HG03571 (cell line): ENCODE results near the gene TAS1R3.

Experiments
- ATAC-seq: cut with Tn5 transposase; IDR thresholded peaks from one replicate; pipeline ENCODE4 v1.9.1; 2021; ENCODE audit not compliant: unreplicated experiment

Gene TAS1R3

DNA sequence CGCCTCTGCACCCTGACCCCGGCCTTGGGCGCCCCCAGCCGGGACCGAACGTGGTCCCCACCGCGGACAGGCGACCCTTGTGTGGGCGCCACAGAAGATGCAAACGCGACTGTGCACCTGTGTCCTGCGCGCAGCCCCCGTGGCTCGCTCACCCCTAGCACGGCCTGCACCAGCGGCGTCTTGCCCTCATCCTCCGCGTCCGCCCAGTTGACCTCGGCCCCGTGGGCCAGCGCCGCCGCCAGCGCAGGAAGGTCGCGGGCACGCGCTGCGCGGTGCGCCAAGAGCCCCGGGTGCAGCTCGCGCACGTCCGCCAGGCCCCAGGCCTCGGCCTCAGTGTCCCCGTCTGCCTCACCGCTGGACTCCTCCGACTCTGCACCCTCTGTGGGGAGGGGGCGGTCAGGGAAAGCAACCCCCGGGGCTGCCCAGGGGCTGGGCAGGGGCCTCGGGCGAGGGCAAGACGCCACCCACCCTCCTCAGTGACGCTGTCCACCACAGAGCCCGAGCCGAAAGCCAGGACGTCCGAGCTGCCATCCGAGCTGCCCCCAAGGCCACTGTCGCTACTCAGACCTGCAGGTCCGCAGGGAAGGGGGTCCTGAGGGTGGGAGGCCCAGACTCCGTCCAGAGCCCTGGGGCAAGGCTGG, 36.7 kb upstream of the TAS1R3 start:
- no peak for ATAC-seq

DNA sequence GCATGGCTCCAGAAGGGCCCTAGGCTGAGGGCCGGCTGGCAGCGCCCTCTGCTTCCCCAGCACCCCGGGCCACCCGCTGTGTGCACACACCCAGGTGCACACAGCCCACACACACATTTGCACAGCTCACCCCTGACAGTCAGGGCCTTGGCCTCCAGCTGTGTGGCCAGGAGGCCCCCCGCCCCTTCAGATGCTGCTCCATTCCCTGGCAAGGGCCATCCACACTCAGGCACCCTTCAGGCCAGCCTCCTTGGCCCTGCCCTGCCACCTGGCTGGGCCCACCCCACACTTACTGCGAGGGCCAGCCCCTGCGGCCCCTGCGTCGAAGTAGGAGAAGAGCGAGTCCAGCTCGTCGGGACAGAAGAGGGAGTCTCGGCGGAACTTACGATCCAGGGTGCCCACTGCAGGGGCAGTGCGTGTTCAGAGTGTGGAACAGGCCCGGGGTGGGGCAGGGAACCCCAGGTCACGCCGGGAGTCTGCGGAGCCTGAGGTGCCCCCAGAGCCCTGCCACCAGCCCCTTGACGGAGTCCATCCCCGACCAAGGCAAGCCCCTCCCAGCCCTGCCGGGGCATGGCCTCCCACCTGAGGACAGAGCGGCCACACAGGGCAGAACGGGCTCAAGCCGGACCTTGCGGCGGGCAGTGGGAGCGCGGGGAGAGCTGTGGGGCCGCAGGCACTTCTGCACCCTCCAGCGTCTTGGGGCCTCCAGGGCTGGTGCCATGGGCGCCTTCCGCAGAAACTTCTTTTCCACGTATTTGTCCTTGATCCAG, 35.7 kb upstream of the TAS1R3 start:
- no peak for ATAC-seq

DNA sequence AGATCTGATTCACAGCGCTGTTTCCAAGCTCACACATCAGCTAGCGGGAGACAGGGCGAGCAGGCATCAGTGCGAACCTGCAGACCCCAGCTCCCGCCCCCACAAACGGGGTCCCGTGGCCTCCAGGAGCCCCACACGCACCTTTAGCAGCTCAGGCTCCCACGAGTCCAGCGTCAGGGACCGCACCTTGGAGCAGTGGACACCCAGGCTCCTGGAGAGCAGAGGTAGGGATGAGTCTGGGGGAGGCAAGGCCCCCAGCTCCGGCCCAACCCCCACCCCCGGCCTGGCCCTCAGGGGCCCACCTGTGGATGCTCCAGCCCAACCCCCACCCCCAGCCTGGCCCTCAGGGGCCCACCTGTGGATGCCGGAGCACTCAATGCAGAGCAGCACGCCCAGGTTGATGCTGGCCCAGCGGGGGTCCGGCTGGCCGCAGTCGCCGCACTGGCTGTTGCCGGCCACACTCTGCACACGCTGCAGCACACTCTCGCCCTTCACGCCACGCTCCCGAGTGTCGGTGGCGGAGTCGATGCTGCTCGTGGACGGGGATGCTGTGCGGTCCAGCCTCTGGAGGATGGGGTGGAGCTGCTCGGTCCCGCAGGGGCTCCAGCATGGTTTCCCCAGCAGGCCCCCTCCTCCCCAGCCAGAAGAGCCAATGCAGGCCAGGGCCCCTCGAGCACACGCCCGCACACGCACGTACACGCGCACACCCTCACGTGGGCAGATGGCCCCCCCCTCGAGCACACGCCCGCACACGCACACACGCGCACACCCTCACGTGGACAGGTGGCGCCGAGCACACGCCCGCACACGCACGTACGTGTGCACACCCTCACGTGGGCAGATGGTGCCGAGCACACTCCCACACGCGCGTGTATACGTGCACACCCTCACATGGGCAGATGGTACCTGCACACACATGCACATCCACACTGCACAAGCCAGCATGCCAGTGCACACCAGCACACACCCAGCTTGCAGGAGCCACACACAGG, 34.7 kb upstream of the TAS1R3 start:
- ATAC-seq: no peak

DNA sequence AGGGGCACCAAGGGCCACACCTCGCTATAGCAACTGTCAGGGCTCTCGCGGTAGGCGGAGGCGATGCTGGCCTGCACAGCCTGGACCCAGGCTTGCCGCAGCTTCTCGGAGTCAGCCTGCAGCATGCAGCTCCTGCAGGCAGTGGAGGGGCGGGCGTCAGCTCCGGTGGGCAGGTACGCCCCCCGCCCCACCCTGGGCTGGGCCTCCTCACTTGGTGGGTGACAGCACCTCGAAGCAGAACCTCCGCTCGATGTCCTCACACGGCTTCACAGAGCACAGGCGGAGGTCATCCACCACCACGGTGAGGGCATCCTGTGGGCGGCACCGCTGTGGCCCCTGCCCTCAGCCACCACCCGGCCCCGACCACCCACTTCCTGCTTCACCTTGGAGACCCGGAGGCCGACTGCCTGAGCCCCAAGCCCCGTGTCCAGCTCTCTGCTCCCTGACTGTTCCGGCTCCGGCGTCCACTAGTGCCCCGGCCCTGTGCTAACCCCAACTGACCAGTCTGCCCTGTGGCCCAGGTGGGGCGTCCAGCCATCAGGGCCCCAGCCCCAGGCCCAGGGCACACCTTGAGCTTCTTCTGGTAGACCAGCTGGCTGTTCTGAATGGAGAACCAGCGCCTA, 33.2 kb upstream of the TAS1R3 start:
- no peak for ATAC-seq

DNA sequence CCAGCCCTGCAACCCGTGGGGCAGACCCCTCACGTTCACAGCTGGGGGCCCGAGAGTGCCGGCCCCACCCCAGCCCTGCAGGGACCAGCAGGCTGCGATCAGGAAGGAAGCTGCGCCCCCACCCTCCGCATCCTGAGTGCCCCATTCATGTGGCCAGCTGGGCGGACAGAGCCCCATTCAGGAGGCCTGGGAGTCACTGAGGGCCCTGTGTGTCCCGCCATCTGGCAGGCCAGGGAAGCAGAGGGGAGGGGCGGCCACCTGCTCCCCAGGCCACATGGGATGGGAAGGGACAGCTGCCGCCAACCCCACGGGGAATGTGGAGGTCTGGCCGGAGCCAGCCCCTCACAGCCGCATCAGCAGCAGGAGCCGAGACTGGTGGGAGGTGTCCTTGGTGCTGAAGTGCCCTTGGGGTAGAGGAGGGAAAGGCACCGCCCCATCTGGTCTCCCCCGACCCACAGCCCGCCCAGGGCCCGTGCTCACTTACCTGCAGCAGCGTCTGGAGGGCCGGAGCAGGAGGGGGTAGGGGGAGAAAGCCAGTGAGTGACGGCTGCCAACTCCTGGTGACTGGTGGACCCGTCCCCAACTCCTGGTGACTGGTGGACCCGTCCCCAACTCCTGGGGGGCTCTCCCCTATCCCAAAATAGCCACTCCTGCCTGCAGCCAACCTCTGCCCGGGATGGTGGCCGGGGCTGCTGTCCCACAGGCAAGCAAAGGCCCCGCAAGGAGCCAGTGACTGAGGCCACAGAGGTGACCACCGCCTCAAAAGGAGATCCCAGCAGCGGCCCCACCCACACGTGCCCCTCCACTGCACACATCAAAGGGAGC, 32.0 kb upstream of the TAS1R3 start:
- no peak for ATAC-seq

DNA sequence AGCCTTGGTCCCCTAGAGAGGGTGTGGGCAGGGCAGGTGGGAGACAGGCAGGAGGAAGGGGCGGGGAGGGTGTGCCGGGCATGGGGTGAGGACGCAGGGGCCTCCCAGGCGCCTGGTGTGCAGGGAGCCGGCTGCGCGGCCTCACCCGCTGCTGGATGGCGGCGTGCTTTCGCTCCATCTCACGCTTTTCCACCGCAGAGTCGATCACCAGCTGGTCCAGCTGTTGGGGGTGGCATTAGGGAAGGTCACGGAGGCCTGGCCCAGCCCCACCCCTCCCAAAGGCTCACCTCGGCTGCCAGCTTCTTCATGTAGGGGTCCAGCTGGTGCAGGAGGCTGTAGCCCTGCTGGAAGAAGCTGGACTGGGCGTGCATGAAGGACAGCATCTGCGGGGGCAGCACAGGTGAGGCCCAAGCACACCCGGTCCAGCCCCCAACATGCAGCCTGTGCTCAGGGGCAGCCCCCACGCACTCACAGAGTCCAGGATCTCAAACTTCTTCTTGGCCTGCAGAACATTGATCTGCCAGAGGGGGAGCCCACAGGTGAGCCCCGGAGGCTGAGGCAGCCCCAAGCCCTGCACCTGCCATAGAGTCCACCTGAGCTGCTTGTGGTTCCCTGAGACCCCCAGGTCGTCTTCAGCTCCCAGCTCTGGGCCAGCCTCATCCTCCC, 31.3 kb upstream of the TAS1R3 start:
- no peak for ATAC-seq

DNA sequence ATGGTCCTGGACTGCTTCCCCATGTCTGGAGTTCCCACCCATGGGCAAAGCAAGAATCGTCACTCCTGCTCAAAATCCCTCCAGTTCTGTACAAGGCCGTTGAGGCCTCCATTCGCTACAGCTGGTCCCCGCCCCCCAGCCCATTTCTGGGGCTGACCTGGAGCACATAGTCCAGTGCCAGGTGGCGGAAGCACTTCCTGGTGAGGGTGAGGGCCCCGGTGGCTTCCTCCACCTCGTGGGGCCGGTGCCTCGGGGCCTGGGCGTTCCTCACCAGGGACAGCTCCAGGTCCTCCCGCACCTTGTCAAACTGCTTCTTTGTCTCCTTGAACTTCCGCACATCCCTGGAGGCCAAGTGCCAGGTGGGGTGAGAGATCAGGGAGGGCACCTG, 30.7 kb upstream of the TAS1R3 start:
- no peak for ATAC-seq

DNA sequence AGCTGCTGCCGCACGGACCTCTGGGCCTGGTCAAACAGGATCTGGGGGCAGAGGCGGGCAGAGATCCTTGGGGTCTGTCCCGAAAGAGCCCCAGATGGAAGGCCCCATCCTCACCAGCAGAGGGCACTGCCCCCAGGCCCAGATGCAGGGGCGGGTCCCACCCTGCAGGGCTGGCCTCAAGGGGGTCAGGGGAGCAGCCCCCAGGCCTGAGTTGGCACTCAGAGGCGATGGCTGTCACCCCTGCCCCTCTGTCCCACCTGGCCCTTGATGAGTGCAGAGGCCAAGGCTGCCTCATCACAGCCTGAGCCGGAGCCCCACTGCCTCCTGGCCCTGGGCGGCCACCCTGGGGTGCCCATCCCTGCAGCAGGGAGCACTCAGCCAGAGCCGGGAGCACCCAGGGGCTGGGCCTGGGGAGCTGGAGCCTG, 29.1 kb upstream of the TAS1R3 start:
- no peak for ATAC-seq

DNA sequence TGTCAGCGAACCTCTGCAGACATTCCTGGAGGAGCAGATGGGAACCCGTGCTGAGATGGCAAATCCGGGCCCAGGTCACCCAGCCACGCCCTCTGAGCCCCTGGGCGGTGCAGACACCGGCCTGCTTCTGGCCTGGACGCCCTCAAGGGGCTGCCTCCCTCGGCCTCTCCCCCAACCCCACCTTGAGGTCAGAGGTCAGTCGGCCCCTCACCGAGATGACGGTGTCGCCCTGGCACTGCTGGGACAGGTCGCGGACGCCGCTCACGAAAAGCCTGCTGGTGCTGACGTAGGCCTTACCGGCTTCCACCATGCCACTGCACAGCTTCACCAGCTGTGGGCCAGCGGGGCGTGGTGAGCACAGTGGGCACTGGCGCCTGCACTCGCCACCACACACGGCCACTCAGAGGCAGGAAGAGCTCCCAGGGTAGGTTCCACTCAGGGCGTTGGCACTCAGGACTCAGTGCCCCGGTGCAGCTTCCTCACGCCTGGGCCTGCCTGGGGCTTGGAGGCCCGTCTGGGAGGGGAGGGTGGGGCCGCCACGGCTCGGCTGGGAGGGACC, 28.1 kb upstream of the TAS1R3 start:
- no peak for ATAC-seq

DNA sequence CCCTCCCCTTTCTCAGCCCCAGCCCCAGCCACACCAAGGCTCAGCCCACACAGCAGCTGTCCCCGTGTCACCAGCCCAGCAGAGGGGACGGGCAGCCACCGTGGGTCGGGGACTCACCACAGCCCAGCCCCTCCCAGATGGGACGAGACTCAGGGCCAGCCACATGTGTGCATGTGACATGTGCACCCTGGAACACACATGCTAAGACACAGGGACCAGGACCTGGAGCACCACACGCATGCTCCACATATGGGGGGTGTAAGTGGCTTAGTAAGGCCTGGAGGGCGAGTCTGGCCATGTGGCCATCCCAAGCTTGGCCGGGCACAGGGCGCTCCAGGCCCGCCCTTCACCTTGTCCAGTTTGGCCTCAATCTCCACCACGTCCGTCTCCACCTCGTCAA, 27.3 kb upstream of the TAS1R3 start:
- ATAC-seq: no peak

DNA sequence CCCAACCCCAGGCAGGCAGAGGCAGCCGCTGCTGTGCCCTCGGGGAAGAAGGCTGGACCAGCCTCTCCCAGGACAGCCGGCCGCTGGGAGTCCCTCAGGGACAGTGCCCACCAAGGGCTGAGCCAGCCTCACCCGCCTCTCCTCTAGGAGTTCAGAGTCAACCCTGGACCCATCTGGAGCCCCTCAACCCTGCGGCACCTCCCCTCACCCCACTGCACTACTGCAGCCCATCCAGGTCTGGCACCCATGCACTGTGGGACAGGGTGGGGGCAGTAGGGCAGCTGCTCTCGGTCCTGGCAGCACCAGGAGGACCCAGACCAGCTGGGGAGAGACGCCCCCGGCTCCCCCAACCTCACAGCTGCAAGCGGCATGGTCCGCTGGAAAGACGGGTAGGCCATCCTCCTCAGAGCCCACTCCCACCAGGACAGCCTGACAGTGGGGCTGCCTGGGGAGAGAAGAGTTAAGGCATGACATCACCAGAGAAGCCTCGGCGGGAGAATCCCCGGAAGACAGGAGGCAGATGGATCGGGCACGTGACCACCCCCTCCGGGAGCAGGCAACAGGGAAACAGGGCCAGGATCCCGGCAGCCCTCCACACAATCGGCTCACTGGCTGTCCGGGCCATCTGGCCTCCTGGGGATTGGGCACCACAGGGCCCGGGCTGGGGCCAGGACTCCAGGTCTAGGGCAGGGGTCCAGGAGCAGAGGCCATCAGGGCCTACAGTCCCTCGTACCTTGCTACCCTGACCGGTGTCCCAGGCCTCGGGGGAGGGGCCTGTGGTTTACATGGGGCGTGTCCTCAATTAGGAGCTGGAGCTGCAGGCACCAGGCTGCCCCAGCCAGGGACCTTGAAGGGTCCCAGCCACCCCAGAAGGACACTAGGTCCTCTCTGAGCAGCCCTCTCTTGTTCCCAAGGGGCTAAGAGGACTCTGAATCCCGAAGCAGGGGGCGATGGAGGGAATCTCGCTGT, 26.5 kb upstream of the TAS1R3 start:
- ATAC-seq: no peak

DNA sequence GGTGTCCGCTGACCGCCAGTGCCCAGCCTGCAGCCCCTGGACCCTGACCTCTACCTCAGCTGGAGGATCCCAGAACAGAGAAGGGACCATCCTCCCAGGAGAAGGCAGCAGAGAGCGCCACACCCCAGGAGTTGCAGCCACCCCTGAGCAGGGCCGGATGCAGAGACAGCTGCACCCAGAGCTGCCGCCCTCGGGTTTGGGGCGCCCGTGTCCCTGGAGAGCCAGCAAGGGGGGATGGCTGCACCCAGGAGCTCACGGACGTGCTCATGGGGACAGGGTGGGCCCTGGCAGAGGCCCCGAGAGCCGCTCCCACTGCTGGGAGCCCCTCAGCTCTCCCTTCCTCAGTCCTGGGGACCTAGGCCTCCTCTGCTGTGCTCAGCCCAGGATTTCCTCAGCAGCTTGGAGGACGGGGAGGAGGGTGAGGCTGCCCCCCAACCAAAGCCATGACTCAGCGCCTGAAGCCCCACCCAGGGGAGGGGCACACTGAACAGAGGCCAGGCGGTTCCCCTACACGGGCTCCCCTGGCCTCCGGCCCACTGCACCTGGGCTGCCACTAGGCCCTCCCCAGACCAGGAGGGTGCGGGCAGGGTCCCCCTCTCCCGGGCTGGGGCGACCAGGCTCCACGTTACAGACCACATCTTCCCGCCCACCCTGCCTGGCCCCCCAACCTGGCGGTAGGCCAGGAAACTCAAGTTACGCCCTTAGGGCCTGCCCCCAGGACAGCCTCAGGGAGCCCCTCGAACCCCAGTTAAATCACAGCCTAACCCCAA, 25.6 kb upstream of the TAS1R3 start:
- no peak for ATAC-seq

DNA sequence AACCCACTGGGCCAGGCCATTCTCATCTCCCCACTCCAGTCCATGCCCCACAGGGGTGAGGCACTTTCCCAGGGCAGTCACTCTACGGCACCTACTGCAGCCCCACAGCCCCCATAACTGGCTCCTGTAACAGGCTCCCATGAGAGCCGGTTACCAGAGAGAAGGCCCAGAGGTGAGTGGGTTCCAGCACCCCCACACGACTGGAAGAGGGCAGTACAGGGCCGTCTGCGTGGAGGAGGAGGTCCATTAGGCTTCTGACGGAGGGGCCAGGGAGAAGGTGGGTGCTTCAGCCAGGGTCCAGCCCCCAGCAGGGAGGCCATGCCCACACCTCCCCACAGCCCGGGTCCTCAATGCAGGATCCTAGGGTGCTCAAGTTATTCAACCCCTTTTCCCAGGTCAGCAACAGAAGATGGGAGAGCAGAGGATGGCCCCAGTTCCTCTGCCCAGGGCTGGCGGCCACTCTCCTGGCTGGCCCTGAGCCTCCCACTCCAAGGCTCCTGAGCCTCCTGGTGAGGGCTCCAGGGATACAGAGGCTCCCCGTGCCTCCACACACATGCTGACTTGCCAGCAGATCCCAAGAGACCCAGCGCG, 24.9 kb upstream of the TAS1R3 start:
- no peak for ATAC-seq

DNA sequence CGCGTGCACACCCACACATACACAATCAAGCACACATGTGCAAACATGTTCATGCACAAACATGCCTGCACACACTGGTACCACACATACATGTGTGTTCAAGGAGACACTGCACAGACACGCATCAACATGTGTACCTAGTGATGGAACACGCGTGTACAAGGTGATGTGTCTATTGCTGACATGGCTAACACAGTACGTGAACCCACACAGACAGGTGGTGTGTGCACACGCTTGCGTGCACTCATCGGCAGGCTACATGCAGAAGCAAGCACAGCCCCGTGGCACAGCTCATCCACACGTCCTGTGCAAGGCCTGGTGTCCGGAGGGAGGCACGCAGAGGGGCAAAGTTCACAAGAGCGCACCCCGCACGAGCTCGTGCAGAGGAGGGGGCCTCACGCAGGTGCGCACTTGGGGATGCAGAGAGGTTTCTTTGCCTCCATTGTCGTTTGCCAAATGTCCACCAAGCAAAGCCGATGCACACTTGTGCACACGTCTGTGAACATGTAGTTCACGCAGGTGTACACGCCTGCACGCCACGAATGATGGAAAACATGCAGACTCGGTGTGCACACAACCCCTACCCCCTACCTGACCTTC, 24.3 kb upstream of the TAS1R3 start:
- ATAC-seq: no peak

DNA sequence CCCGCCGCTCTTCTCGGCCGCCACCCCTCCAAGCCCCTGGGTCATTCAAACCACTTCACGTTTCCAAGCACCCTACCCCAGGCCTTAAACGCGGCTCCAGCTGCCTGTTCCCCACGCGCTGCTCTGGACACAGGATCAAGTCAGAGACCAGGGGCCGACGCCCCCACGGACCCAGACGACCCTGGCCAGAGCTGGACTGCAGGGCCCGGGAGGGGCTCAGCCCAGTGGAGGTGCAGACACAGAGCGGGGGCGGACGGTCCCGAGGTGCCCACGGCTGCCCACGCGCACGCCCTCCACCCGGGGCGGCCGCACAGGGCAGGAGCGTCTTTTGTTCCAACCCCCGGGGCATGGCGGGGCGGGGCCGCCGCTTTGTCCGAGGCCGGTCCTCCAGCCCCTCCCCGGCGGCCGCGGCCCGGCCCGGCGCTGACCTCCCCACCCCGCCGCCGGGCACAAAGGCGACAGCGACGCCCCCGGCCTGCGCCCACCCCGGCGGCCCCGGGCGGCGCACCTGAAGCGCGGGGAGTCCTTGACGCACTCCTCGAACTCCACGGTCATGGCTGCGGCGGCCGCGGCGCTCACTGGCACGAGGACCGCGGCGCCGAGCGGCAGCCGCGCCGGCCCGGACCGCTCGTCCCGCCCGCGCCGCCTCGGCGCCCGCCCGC, 23.7 kb upstream of the TAS1R3 start:
- peak; percentile 6 for ATAC-seq
